PC-9 (cell line): Measurements from ENCODE around the gene CXXC5. TPM values are rescaled to one million over a fixed set of nuclear protein-coding genes. Genes with fewer than 3 reads are reported as not detected.
A peak's percentile ranks its signal among the peaks of the same experiment; 100 is the strongest.
"Not testable (repeated sequence)": the region's sequence is repeated elsewhere in the genome, so short reads cannot be mapped to it uniquely, and the experiment has no call there.

Source experiments
- BruUV-seq: library from RNA; stranded (reverse); fragments of 400-500 nt; replicated peaks from 2 replicates; lab custom pipeline; 2021; lab: Mats Ljungman, UMichigan
- CTCF ChIA-PET: fragments of 300-600 bp; sonication (Branson Sonifier 250); formaldehyde crosslinking; loops from one replicate; lab custom pipeline; 2022; ENCODE audit warnings: antibody characterized with exemption; lab: Charles Lee
- POLR2A ChIA-PET: fragments of 300-600 bp; sonication (Branson Sonifier 250); formaldehyde crosslinking; loops from one replicate; lab custom pipeline; 2022; ENCODE audit warnings: antibody characterized with exemption; ENCODE audit not compliant: unreplicated experiment; lab: Charles Lee
- DNase-seq, 2 experiments: peaks; one replicate each; pipeline versions ENCODE4 v3.0.0 to v3.0.0-alpha.2; 2015 to 2022; ENCODE audit warnings: mixed read lengths in 1 of 2
- H2AFZ ChIP-seq: fragments of 200-600 bp; sonication (generic); 2 replicates; pipeline ENCODE4 v1.8.1; 2017; ENCODE audit warnings: antibody characterized with exemption
- H3F3A ChIP-seq: fragments of 200-600 bp; sonication (generic); 2 replicates; pipeline ENCODE4 v1.8.1; 2017; ENCODE audit warnings: antibody characterized with exemption, mild to moderate bottlenecking, low read depth; ENCODE audit not compliant: insufficient read depth
- H3K27ac ChIP-seq: fragments of 200-600 bp; sonication (generic); 2 replicates; pipeline ENCODE4 v1.6.1; 2016; ENCODE audit warnings: mixed run types
- H3K27me3 ChIP-seq: fragments of 200-600 bp; sonication (generic); 2 replicates; pipeline ENCODE4 v1.6.1; 2016; ENCODE audit warnings: low read depth, mixed run types; ENCODE audit not compliant: insufficient read depth
- H3K36me3 ChIP-seq: fragments of 200-600 bp; sonication (generic); 2 replicates; pipeline ENCODE4 v1.6.1; 2016; ENCODE audit warnings: low read depth, mixed run types
- H3K4me1 ChIP-seq: fragments of 200-600 bp; sonication (generic); replicated peaks from 2 replicates; pipeline ENCODE4 v1.6.1; 2016; ENCODE audit warnings: mixed run types; ENCODE audit not compliant: insufficient read depth
- H3K4me2 ChIP-seq: fragments of 200-600 bp; sonication (generic); 2 replicates; pipeline ENCODE4 v1.6.1; 2017; ENCODE audit warnings: mixed run types
- H3K4me3 ChIP-seq: fragments of 200-600 bp; sonication (generic); 2 replicates; pipeline ENCODE4 v1.6.1; 2016; ENCODE audit warnings: mixed run types
- H3K79me2 ChIP-seq: fragments of 200-600 bp; sonication (generic); 2 replicates; pipeline ENCODE4 v1.6.1; 2017; ENCODE audit warnings: low read depth, mixed run types
- H3K9me2 ChIP-seq: fragments of 200-600 bp; sonication (generic); 2 replicates; pipeline ENCODE4 v1.8.1; 2017; ENCODE audit warnings: mild to moderate bottlenecking; ENCODE audit not compliant: insufficient read depth
- H3K9me3 ChIP-seq: fragments of 200-600 bp; sonication (generic); 2 replicates; pipeline ENCODE4 v1.8.1; 2016; ENCODE audit warnings: low read depth; ENCODE audit not compliant: insufficient read depth
- H4K20me1 ChIP-seq: fragments of 200-600 bp; sonication (generic); 2 replicates; pipeline ENCODE4 v1.8.1; 2017; ENCODE audit not compliant: insufficient read depth
- EZH2 ChIP-seq: fragments of 200-600 bp; sonication (generic); IDR thresholded peaks from 2 replicates; pipeline ENCODE4 v1.8.0; 2017; ENCODE audit warnings: antibody characterized with exemption, low read depth
- intact Hi-C: fragments of 100-400 bp; cut with micrococcal nuclease; formaldehyde crosslinking; loops from one replicate; pipeline ENCODE4 v1.10.0; 2022; ENCODE audit not compliant: unreplicated experiment
- total RNA-seq: library from RNA; stranded (reverse); gene quantifications from 2 replicates; pipeline ENCODE4 v1.2.3, GENCODE V29; 2021
- TF ChIP-seq, protein P1 (sequence below): fragments of 200-600 bp; sonication (generic); conservative IDR thresholded peaks from 2 replicates; pipeline ENCODE4 v1.6.1; 2017; ENCODE audit warnings: mixed run types, antibody characterized with exemption, mild to moderate bottlenecking, moderate library complexity

The CXXC5 gene
- total RNA-seq, 1 experiment from 2014 or later = 59.9 TPM

GRCh38 chr5:139717221-139717620 lies 69.1 kb downstream of the CXXC5 start:
- H4K20me1 ChIP-seq = no peaks in the 10 kb centered on the region
- H3K79me2 ChIP-seq = no peaks in the 10 kb centered on the region
- H3K9me2 ChIP-seq = no peaks in the 10 kb centered on the region
- H3K9me3 ChIP-seq = peaks cover 15% of the 10 kb centered on the region
- no peaks in the 10 kb centered on the region for H3K36me3 ChIP-seq
- H3K27ac ChIP-seq = no peak overlapping the region
- intact Hi-C loops = no loop called here
- no peaks in the 10 kb centered on the region; the same call in 1 of the 2 replicates for H3K27me3 ChIP-seq
- H3K4me1 ChIP-seq = no peaks in the 10 kb centered on the region
- POLR2A ChIA-PET = no interaction called here
- no peak overlapping the region for H2AFZ ChIP-seq
- CTCF ChIA-PET = interaction anchor here (0.7 kb wide), 1 partner anchor 1900 kb away, joined by 4 read pairs; no protein-coding TSS in a partner anchor
- no peak for TF ChIP-seq EZH2
- TF ChIP-seq, protein P1, sequence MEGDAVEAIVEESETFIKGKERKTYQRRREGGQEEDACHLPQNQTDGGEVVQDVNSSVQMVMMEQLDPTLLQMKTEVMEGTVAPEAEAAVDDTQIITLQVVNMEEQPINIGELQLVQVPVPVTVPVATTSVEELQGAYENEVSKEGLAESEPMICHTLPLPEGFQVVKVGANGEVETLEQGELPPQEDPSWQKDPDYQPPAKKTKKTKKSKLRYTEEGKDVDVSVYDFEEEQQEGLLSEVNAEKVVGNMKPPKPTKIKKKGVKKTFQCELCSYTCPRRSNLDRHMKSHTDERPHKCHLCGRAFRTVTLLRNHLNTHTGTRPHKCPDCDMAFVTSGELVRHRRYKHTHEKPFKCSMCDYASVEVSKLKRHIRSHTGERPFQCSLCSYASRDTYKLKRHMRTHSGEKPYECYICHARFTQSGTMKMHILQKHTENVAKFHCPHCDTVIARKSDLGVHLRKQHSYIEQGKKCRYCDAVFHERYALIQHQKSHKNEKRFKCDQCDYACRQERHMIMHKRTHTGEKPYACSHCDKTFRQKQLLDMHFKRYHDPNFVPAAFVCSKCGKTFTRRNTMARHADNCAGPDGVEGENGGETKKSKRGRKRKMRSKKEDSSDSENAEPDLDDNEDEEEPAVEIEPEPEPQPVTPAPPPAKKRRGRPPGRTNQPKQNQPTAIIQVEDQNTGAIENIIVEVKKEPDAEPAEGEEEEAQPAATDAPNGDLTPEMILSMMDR = no peak
- H3F3A ChIP-seq = no peaks in the 10 kb centered on the region; the same call in 1 of the 2 replicates
- BruUV-seq = no TSS peak
- no peak overlapping the region for H3K4me3 ChIP-seq
- no peak for DNase-seq
- no peak overlapping the region for H3K4me2 ChIP-seq

- H3K36me3 ChIP-seq, H3K4me1 ChIP-seq, intact Hi-C loops, H4K20me1 ChIP-seq, H3K79me2 ChIP-seq, H3K27ac ChIP-seq, POLR2A ChIA-PET, H3K9me2 ChIP-seq, H3K4me2 ChIP-seq, H3K27me3 ChIP-seq, DNase-seq, CTCF ChIA-PET, H2AFZ ChIP-seq, BruUV-seq, H3F3A ChIP-seq, H3K4me3 ChIP-seq: not testable (repeated sequence)
- peaks cover 15% of the 10 kb centered on the region for H3K9me3 ChIP-seq
Observed at GRCh38 chr5:139718403-139718802, 70.3 kb downstream of the CXXC5 start.

DNA sequence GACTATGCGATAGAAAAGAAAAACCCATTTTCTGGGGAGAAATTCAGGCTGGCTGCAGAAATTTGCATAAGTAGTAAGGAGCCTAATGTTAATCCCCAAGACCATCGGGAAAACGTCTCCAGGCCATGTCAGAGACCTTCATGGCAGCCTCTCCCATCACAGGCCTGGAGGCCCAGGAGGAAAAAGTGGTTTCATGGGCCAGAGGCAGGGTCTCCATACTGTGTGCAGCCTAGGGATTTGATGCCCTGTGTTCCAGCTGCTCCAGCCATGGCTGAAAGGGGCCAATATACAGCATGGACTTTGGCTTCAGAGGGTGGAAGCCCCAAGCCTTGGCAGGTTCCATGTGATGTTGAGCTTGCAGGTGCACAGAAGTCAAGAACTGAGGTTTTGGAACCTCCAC lies 71.8 kb downstream of the CXXC5 start:
- H3K27me3 ChIP-seq = not testable (repeated sequence)

DNA sequence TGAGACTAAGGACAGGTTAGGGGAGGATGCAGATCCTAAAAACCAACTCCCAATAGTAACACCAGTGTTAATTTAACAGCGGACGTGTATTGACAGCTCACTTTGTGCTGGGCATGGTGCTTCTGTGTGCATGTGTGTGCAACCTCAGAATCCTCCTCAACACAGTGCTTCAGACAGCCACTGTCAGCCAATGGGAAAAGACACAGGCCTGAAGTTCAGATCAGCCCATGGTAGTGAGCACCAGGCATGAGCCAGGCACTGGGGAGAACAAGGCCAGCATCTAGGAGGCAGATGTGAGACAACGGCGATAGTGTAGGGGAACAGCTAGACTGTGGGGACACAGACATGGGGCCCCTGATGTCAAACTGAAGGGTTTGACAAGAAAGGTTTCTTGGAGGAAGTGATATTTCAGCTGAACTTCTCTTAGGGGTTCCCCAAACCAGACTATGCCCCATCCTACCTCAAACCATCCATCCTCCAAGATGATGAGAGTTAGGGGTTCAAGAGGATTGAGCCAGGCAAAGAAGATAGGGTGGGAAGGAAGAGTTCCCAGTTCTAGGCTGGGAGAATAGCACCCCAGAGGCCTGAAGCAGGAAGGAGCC lies 75.9 kb downstream of the CXXC5 start:
- no TSS peak for BruUV-seq
- no peaks in the 10 kb centered on the region for H3K36me3 ChIP-seq
- H3K4me3 ChIP-seq = no peak overlapping the region
- intact Hi-C loops = no loop called here
- H3K4me1 ChIP-seq = peaks cover 9% of the 10 kb centered on the region
- TF ChIP-seq, protein P1 = no peak
- no peak for TF ChIP-seq EZH2
- H3K4me2 ChIP-seq = no peak overlapping the region
- POLR2A ChIA-PET = no interaction called here
- no peaks in the 10 kb centered on the region for H4K20me1 ChIP-seq
- peaks cover 5% of the 10 kb centered on the region; the same call in 1 of the 2 replicates for H3K9me3 ChIP-seq
- no peaks in the 10 kb centered on the region for H3K27me3 ChIP-seq
- no peak overlapping the region for H2AFZ ChIP-seq
- H3K27ac ChIP-seq = no peak overlapping the region
- no peaks in the 10 kb centered on the region for H3K79me2 ChIP-seq
- 0 out of 2 replicates have a peak, but pooled peaks cover 8% of the 10 kb centered on the region for H3F3A ChIP-seq
- no peaks in the 10 kb centered on the region for H3K9me2 ChIP-seq
- DNase-seq = peak in 1 of 2 experiments; percentile 25
- CTCF ChIA-PET = no interaction called here

More for the DNA sequence above, 71.8 kb downstream of the CXXC5 start:
- POLR2A ChIA-PET, H3K4me1 ChIP-seq, H3K79me2 ChIP-seq, H3K36me3 ChIP-seq, H3K27ac ChIP-seq, H3F3A ChIP-seq, H2AFZ ChIP-seq, intact Hi-C loops, CTCF ChIA-PET, H4K20me1 ChIP-seq, BruUV-seq, H3K9me2 ChIP-seq, H3K4me3 ChIP-seq, H3K4me2 ChIP-seq: not testable (repeated sequence)
- H3K9me3 ChIP-seq = peaks cover 15% of the 10 kb centered on the region
- DNase-seq = peak in 1 of 2 experiments; percentile 10
